Measurements from ENCODE around the gene PLXND1.

The PLXND1 gene

DNA sequence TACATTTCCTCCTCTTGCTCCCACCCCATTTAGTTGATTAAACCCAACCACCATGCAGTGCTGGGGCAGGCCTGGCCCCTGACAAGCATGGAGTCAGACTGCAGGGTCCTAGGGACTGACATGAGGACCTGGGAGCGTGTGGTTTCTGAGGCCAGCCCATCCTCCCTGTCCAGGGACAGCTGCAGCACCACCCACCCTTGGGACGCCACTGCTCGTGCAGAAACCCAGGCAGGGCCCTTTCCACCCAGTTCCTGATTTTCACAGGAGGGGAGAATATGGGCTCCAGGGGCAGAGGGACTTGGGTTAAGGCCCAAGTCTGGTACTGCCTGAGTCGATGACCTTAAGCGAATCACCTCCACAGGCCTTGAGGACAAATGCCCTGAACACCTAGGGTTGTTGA, 23.7 kb downstream of the PLXND1 start:
- DNase-seq: no peak

DNA sequence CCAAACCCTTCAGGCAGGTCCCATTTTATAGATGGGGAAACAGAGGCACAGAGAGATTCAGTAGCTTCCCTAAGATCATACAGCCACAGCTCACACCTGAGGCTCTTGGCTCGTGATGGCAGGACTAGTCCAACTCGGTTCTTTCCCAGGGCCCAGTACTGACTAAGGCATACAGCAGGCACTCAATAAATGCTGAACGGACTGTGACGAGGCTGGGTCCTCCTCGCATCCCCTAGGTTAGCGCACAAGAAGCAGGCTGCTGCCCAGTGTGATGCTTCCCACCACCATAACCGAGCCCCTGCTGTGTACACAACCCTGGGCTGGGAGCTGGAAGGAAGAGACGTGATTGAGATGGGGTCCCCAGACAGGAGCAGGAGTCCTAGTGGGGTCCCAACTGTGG, 24.9 kb downstream of the PLXND1 start:
- no peak for DNase-seq

DNA sequence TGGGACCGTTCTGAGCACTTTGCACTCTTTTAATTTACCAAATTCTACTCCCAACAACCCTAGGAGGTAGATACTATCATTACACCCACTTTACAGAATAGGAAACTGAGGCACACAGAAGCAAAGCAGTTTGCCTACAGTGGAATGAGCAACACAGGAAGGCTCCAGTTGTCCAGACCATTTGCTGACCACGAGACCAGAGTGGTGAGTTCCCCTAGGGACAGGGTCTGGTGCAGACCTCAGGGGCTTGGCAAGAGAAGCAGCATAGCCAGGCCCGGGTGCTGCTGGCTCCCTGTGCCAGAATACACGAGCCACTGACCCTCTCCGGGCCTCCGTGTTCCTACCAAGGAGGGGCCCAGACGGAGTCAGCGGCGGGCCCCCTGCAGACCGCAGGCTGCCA, 26.5 kb downstream of the PLXND1 start:
- no peak for DNase-seq

DNA sequence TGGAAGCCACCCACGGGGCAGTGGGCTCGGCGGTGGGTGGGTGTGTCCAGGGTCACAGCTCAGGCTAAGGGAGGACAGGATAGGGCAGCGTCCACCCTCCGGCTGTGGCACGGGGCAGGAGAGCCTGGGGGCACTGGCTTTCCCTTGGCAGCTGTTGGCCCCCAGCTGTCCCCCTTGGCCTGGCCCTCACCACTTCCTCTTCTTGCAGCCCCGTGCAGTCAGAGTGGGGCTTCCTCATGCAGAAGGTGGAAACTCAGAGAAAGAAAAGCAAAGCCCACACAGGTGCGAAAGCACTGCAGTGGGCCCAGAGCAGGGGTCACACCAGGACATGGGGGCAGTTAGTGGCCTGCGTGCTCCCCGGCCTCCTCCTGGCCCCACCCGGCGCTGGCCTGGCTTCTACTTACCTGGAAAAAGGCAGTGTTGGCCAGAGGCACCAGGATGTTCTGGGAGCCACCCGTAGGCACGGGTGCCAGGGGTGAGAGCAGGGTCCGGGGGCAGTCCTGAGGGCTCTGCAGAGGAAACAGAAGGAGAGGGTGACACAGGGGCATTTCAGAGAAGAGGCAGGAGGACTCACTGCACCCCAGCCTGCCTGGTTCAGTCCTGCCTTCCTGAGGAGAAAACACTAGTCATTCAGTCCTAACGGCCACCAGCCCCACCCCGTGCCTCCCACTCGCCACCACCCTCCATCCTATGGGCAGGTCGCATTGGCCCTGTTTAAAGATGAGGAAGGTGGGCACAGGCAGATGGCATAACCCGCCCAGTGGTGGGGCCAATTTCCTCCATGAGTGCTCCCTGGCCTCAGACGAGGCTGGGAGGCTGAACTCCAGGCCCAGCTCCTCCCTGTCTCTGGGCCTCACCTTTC, 28.3 kb downstream of the PLXND1 start:
- no peak for DNase-seq

DNA sequence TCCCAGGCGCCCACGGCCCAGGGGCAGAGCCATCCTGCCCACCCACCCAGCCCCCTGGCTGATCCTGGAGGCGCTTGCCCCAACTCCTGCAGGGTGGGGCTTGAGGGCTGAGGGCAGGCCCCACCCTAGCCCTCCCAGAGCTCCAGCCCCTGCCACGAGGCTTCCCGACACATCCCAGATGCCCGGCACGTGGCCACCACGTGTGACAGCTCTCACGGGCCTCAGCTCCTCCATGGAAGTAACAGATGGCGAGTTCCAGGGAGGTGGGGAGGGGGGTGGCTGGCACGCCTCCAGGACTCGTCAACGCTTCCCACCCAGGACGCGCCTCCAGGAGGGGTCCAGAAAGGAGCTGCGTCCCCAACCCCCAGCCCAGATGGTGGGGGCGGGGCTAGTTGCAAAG, 29.1 kb downstream of the PLXND1 start:
- DNase-seq: no peak

DNA sequence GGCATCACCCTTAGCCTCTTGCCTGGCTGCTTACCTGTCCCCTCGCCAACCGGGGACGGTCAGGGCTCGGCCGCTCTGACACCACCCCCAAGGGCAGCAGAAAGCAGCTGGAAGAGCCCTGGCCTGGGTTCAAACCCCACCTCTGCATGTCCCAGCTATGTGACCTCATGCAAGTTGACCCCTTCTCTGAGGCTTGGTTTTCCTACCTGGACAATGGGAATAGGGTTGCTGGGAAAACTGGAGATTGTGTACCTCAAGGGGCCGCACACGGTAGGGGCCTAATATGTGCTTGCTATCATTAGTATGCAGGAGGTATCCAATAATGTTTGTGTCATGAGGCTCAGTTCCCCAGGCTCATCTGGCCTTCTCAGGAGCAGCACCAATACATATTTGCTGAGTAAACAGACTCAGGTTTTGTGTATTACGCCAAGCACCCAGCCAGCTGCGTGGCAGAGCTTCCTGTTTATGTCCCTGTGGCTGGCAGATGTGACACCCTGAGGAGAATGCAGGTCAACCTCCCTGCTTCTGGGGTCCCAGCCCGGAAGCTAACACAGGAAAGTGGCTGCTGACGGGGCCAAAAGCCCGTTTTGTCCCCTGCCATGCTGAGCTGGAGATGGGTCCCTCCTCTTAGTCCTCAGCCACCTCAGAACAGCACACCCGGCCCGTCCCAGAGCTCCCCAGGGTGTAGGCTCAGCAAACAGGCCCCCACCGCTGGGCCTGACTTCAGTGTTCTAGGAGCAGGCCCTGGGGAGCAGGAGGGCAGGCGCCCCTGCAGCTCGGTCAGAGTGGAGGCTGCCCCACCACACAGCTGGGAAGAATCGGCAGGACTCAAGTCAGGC, 29.7 kb downstream of the PLXND1 start:
- DNase-seq: peak; percentile 89

DNA sequence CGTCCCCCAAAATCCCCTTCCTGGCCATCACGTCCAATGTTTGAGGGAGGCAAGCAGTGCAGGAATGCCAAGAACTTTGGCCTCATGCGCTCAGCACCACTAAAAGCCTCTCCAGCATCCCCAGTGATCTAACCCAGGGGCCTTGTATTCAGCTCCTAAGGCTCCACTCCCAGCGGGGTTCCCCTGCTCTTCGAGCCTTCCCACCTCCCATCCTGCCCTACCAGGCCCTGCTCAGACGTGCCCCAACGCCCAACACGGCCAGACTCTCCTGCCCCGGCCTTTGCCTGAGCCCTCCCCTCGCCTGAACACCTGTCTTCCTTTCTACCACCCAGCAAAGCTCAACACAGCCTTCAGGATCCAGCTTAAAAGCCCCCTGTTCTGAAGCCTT, 30.5 kb downstream of the PLXND1 start:
- no peak for DNase-seq

DNA sequence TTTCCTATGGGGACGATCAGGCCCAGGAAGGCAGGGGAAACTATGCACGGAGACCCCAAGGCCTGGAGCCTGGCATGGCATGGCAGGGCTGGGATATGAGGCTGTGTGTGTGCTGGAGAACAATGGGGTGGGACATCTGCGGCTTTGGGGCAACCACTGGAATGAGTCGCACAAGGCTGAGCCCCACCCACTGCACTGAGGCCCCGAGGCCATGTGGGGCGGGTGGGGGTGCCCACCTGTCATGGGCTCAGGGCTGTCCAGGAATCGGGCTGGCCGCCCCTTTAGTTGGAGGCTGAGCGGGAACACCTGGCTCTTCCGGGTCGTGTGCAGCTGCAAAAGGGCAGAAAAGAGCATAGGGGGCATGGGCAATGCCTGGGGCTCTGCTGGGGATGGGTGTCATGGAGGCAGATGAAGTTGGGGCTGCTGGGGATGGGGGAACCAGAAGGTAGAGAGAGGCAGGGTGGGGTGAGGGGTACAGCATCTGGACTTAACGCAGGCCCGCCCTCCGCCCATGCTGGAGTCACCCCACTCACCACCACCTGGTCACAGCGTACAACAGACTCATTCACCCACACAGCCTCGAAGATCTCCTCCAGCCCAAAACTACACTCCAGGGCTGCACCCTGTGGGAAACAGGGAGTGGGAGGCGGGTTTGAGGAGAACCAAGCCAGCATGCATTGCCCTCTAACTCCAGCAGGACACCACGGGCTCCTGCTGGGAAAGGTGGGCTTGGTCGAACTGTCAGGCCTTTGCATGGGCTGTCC, 31.1 kb downstream of the PLXND1 start:
- DNase-seq: no peak

DNA sequence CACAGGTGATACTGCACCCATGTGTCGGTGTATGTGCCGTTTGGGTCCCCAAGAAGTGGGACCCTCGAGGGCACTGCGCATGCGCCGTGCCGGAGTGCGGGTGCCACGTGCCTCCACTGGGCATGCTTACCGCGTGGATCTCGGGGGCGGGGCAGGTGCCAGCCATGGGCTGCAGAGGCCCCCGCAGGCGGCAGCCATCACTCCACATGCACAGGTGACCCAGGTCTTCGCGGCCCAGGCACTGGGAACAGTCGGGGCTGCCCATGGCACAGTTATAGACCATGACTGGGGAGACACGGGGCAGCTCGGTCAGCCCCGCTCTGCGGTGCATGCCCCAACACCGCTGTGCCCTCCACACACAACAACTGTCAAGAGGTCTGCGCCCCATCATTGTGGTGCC, 32.3 kb downstream of the PLXND1 start:
- DNase-seq: no peak

DNA sequence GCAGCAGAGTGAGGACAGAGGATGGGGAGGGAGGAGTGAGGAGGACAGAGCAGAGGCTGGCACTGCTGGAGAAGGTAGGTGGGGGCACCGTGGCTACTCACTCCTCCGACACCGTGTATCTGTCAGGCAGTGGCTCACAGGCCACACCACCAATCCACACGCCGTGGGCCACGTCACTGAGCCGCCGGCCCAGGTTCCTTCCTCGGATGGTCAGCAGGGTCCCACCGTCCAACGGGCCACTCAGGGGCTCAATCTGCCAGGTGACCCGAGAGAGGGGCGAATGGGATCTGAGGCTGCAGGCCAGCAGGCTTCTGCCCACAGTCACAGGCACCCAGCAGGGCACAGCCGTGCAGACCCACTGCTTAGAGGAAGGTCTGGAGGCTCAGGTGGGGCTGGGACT, 33.0 kb downstream of the PLXND1 start:
- DNase-seq: no peak

DNA sequence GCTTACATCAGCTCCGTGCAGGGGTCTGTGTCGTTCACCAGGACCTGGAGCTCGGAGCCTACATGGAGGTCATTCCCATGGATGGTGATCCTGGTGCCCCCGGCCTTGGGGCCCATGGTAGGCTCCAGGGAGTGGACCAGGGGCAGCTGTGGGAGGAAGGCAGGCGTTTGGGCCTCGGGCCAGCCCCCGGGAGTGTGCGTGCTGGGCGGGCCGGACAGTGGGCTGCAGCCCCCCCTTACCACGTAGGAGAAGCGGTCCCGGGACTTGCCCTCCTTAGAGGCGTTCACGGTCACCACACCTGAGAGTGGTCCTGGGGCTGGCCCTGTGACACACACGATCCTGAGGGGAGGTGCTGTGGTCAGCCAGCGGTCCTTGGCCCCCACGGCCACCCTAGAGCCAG, 33.9 kb downstream of the PLXND1 start:
- DNase-seq: no peak

DNA sequence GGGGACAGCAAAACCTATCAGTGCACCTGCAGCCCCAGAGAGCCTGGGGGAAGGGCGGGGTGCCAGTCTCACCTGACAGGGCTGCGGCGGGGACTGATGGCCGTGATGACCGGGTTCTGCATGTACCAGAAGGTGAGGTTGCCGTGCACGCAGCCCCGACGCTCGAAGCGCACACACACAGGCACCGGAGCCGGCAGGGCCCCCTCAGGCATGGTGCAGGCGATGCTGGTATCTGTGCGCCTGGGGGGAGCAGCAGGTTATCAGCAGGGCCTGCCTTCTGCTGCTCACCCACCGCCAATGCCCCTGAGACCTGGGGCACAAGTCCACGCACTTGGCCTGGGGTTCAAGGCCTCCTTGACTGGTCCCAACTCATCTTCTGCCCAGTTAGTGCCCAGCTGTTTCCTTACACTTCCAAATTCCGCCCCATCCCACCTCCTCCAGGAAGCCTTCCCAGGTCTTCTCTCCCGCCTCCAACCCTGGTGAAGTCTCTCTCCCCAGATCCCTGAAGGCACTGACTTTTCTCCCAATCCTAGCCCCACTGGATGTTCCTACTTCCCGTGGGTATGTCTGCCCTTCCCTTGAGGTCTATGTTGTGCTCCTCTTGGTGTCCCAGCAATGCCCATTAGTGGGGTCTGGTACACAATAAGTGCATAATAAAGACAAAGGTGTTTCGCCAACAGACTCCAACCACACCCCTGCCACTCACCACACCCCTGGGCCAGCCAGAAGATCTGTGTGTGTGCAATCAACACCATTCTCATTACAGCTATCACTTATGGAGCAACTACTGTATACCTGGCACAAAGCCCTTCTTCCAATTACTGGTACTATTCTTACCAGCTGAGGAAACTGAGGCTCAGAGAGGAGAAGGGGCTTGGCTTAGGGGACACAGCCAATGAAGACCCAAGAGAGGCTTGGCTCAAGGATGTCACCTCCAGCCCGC, 34.6 kb downstream of the PLXND1 start:
- DNase-seq: no peak

DNA sequence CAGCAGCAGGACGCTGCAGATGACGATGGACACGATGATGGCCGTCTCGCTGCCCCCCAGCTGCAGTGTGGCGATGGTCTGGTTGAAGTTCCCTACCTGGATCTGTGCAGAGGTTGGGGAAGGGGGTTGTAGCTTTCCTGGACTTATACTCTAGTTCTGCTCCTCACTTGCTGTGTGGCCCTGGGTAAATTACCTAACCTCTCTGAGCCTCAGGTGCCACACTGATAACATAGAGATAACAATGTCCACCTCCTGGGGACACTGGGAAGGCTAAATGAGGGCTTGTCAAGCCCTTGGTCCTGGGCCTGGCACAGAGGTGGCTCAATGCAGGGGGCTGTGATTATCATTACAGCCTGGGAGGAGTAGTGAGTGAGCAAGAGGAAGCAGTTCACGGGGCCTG, 36.6 kb downstream of the PLXND1 start:
- DNase-seq: no peak

DNA sequence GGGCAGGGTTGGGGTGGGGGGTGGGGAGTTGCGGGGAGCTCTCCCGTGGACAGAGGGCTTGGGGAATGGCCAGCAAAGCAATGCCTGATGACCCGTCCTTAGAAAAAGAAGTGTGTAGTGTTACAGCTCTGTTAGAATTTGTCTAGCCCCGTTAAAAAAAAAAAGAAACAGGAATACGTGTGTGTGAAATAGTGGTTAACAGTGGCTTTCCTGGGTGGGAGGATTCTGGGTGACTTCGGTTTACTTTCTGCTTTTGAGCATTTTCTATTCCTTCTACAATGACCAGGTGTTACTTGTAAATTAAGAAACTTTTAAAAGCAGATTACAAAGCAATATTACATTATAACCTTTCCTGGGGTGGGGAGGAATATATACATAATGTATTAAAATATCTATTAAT, 38.5 kb downstream of the PLXND1 start:
- no peak for DNase-seq

DNA sequence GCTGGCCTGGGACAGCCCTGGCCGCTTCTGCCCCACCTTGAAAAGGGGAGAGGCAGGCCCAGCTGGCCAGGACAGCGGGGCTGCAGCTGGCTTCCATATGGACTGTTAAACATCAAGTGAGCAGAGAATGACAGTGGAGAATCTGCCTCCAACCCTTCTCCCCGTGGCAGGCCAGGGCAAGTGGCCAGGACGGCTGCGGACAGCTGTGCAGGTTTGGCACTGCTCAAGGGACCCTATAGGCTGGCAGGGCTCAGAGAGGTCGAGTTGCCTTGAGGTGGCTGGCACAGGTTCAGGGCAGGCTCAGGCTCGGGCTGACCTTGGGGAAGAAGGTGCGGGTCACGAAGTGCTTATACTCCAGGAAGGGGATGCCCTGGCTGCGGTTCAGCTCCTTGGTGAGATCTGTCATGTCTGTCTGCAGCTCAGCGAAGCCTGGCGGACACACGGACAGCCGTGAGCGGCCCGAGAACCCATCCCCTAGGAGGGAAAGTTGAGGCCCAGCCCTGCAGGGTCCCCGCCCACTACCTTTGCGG, 39.2 kb downstream of the PLXND1 start:
- DNase-seq: no peak

DNA sequence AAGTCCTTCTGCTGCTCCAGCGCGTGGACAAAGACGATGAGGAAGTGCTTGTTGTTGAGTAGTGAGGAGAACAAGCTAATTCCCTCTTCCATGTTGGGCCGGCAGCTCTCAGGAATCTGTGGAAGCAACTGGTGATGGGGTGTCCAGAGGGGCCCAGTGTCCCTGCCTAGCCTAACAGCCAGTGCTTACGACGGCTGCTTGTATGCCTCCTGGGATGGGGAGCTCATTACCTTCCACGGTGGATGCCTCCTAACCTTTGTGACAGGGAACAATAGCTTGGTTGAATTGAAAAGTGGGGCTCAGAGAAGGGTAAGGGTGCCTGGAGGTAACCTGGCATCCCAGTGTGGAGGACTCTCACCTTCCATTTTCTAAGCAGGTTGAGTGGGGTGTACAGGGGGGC, 40.6 kb downstream of the PLXND1 start:
- DNase-seq: no peak

DNA sequence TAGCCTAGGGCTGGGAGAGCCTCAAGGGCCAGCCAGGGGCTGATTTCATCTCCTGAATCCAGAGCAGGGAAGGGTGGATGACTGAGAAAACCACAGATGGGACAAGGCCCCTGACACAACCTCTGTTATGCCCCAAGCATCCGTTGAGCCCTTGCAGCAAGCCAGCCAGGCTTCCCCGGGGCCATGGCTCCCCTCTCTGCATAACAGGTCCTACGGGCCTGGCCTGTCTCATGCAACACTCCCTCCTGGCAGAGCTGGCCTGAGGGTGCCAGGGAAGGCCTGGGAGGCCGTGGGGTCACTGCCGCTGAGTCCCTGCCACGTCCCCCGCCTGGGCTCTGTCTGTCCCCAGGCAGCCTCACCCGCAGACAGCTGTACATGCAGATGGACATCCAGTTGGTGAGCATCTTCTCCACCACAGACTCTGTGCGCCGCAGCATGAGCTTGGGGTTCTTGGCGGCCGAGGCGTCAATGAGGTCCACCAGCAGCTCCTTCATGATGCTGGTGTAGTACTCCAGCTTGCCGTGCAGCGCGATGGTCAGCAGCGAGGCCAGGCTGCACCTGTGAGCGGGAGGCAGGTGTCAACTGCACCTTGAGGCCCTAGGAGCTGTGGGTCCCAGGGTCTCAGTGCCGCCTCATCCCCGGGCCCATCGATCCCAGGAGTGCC, 41.4 kb downstream of the PLXND1 start:
- DNase-seq: no peak

DNA sequence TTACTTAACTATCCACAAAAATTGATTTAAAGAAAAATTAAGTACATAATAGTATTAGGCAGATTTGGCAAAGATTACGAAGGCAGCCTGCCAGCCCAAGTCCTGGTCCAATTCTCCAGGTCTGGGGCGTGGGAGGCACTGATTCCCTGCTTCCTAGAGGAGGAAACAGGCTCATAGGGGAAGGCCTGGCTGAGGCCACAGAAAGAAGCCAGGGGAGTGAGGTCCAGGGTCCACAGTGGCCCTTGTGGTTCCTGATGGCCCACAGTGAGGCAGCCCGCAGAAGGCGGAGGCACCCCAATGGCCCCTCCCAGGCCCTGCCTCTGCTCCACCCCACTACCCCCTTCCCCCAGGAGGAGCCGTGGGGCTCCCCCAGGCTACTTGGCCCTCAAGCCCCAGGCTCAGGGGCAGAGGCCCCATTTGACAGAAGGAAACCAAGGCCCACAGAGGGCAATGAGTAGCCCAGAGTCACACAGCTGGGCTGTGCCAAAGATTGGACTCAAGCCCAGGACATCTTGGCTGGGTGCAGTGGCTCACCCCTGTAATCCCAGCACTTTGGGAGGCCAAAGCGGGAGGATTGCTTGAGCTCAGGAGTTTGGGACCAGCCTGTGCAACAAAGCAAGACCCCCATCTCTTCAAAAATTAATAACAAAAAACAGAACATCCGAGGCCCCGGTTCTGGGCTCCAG, 42.5 kb downstream of the PLXND1 start:
- no peak for DNase-seq

DNA sequence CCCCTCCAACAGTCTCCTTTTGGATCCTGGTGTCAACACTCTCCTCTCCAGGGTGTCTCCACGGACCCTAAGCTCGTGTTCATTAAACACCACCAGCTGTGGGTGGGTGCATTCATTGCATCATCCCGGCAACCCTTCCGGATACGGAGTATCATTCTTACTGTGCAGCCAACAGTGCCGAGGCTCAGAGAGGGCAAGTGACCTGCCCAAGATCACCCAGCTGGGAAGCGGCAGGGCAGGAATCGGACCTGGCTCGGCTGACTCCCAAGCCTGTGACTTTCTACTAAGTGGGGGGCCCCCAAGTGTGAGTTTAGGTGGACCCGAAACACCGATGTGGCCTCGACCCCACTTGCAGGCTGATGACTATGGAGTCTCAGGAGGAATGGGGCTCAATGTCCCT, 43.1 kb downstream of the PLXND1 start:
- DNase-seq: no peak

DNA sequence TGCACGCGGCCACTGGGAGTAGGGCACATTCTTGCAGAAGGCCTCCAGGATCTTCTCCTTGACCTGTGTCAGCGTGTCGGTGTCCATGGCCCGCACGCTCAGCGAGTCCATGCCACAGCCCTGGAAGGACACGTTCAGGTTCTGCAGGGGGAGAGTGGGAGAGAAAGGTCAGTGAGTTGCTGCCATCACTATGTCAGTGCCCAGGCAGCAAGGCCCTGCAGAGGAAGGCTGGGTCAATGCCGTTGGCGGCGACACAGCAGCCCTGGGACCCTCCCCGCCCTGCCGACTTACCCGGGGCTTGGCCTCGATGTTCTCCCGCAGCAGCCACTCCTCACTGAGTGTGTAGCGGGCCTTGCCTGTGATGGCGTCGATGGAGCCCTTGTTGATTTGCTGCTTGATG, 43.7 kb downstream of the PLXND1 start:
- DNase-seq: no peak
